22Rv1 (cell line): ENCODE measurements around the gene SHE.

ENCODE experiments used
- ZFX ChIP-seq: fragments of 450-650 bp; IDR thresholded peaks from 2 replicates; pipeline ENCODE4 v1.6.1; 2017; ENCODE audit warnings: antibody characterized with exemption, borderline replicate concordance
- TF ChIP-seq, protein P1 (sequence below): fragments of 450-650 bp; IDR thresholded peaks from 2 replicates; pipeline ENCODE4 v1.5.1; 2017; ENCODE audit warnings: mild to moderate bottlenecking

DNA sequence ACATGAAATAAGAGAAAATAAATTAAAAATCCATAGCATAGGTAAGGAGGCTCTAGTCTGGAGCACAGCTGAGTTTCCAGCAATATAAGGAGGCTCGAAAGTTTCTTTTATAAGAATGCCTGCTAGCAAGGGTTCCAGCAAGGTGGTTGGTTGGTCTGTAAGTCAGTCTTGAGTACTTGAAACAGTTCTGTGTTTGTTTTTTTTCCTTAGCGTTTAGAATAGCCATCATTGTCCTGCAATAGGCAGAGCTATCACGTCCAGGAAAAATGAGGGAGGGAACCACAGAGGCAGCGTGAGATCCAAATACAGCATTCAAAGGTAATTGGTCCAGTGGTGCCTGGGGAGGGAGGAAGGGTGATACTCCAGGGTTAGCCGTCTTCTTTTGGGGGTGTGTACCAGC lies 47.9 kb upstream of the SHE start:
- TF ChIP-seq, protein P1, sequence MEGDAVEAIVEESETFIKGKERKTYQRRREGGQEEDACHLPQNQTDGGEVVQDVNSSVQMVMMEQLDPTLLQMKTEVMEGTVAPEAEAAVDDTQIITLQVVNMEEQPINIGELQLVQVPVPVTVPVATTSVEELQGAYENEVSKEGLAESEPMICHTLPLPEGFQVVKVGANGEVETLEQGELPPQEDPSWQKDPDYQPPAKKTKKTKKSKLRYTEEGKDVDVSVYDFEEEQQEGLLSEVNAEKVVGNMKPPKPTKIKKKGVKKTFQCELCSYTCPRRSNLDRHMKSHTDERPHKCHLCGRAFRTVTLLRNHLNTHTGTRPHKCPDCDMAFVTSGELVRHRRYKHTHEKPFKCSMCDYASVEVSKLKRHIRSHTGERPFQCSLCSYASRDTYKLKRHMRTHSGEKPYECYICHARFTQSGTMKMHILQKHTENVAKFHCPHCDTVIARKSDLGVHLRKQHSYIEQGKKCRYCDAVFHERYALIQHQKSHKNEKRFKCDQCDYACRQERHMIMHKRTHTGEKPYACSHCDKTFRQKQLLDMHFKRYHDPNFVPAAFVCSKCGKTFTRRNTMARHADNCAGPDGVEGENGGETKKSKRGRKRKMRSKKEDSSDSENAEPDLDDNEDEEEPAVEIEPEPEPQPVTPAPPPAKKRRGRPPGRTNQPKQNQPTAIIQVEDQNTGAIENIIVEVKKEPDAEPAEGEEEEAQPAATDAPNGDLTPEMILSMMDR: no peak
- TF ChIP-seq ZFX: no peak
